ENCODE measurements around the gene RIMBP3C.
"Not testable (repeated sequence)": the region's sequence is repeated elsewhere in the genome, so short reads cannot be mapped to it uniquely, and the experiment has no call there.

DNA sequence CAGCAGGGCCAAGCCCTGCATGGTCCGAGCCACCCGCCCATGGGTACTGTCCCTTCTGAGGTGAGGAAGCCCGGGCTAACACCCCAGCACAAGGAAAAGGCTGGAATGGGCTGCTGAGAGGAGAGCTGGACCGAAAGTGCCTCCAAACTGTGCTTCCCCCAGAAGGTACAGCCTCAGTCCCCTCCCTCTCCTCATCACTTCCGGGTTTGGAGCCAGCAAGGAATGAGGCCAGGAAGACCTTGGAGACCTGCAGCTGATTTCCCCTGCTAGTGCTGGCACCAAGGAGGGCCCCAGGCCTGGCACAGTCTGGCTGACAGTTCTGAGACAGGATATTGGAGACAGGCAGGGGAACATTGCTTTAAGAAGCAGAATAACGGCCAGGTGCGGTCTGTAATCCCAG, 52.8 kb downstream of the RIMBP3C start:
- TF ChIP-seq, protein P1, sequence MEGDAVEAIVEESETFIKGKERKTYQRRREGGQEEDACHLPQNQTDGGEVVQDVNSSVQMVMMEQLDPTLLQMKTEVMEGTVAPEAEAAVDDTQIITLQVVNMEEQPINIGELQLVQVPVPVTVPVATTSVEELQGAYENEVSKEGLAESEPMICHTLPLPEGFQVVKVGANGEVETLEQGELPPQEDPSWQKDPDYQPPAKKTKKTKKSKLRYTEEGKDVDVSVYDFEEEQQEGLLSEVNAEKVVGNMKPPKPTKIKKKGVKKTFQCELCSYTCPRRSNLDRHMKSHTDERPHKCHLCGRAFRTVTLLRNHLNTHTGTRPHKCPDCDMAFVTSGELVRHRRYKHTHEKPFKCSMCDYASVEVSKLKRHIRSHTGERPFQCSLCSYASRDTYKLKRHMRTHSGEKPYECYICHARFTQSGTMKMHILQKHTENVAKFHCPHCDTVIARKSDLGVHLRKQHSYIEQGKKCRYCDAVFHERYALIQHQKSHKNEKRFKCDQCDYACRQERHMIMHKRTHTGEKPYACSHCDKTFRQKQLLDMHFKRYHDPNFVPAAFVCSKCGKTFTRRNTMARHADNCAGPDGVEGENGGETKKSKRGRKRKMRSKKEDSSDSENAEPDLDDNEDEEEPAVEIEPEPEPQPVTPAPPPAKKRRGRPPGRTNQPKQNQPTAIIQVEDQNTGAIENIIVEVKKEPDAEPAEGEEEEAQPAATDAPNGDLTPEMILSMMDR (IDR thresholded peaks at IDR 0.05; ENCODE audit: insufficient read depth, low read depth, low read length) = not testable (repeated sequence)
- not testable (repeated sequence) for TF ChIP-seq EZH2 (IDR thresholded peaks at IDR 0.05; ENCODE audit: insufficient read depth, low read length)

Data from astrocyte (in vitro differentiated cells and primary cell).